ENCODE measurements around the gene SPCS2.

The SPCS2 gene

GRCh38 chr11:74923125-74923524 is 25.9 kb upstream of the SPCS2 start:
- no peaks in the 10 kb centered on the region for H3K27me3 ChIP-seq (replicated peaks; ENCODE audit: control insufficient read depth, insufficient read depth, low read length)
- DNase-seq (ENCODE audit: extremely low read depth, insufficient read length), result no peak
- TF ChIP-seq CTCF (IDR thresholded peaks at IDR 0.05; ENCODE audit: insufficient read depth, low read length, poor library complexity, severe bottlenecking), result no peak
- H3K36me3 ChIP-seq (ENCODE audit: control insufficient read depth, insufficient read depth, low read length), result peaks cover 10% of the 10 kb centered on the region
- no peak overlapping the region for H3K4me3 ChIP-seq (replicated peaks; ENCODE audit: low read depth, low read length)

GRCh38 chr11:74925281-74925680 is 23.8 kb upstream of the SPCS2 start:
- peaks cover 4% of the 10 kb centered on the region for H3K36me3 ChIP-seq (ENCODE audit: control insufficient read depth, insufficient read depth, low read length)
- no peak for TF ChIP-seq CTCF (IDR thresholded peaks at IDR 0.05; ENCODE audit: insufficient read depth, low read length, poor library complexity, severe bottlenecking)
- H3K27me3 ChIP-seq (replicated peaks; ENCODE audit: control insufficient read depth, insufficient read depth, low read length), result no peaks in the 10 kb centered on the region
- H3K4me3 ChIP-seq (replicated peaks; ENCODE audit: low read depth, low read length), result no peak overlapping the region
- DNase-seq (ENCODE audit: extremely low read depth, insufficient read length), result no peak

- DNase-seq (ENCODE audit: extremely low read depth, insufficient read length), result no peak
- no peak overlapping the region for H3K4me3 ChIP-seq (replicated peaks; ENCODE audit: low read depth, low read length)
- H3K27me3 ChIP-seq (replicated peaks; ENCODE audit: control insufficient read depth, insufficient read depth, low read length), result no peaks in the 10 kb centered on the region
- peaks cover 2% of the 10 kb centered on the region for H3K36me3 ChIP-seq (ENCODE audit: control insufficient read depth, insufficient read depth, low read length)
- TF ChIP-seq CTCF (IDR thresholded peaks at IDR 0.05; ENCODE audit: insufficient read depth, low read length, poor library complexity, severe bottlenecking), result no peak
These were observed 22.6 kb upstream of the SPCS2 start for GRCh38 chr11:74926304-74927030.

- peaks cover 2% of the 10 kb centered on the region for H3K36me3 ChIP-seq (ENCODE audit: control insufficient read depth, insufficient read depth, low read length)
- TF ChIP-seq CTCF (IDR thresholded peaks at IDR 0.05; ENCODE audit: insufficient read depth, low read length, poor library complexity, severe bottlenecking), result no peak
- DNase-seq (ENCODE audit: extremely low read depth, insufficient read length), result no peak
These were observed 21.6 kb upstream of the SPCS2 start for GRCh38 chr11:74927496-74927895.

GRCh38 chr11:74929431-74930363 is 19.4 kb upstream of the SPCS2 start:
- Histone ChIP-seq H3K36me3 (ENCODE audit: control insufficient read depth, insufficient read depth, low read length) (peaks cover 3% of the 10 kb centered on the region), H3K4me3 (replicated peaks; ENCODE audit: low read depth, low read length) (no peak overlapping the region), H3K27me3 (replicated peaks; ENCODE audit: control insufficient read depth, insufficient read depth, low read length) (no peaks in the 10 kb centered on the region)
- peak; percentile 80 for TF ChIP-seq CTCF (IDR thresholded peaks at IDR 0.05; ENCODE audit: insufficient read depth, low read length, poor library complexity, severe bottlenecking)
- no peak for DNase-seq (ENCODE audit: extremely low read depth, insufficient read length)

More at GRCh38 chr11:74927496-74927895, 21.6 kb upstream of the SPCS2 start:
- Histone ChIP-seq H3K27me3 (replicated peaks; ENCODE audit: control insufficient read depth, insufficient read depth, low read length) (no peaks in the 10 kb centered on the region), H3K4me3 (replicated peaks; ENCODE audit: low read depth, low read length) (no peak overlapping the region)
